HG03060 (cell line): ENCODE data around the gene FARS2.

Source experiments
- ATAC-seq: cut with Tn5 transposase; IDR thresholded peaks from one replicate; pipeline ENCODE4 v1.9.1; 2021; ENCODE audit warnings: low read depth, moderate number of reproducible peaks; ENCODE audit not compliant: unreplicated experiment

The FARS2 gene

DNA sequence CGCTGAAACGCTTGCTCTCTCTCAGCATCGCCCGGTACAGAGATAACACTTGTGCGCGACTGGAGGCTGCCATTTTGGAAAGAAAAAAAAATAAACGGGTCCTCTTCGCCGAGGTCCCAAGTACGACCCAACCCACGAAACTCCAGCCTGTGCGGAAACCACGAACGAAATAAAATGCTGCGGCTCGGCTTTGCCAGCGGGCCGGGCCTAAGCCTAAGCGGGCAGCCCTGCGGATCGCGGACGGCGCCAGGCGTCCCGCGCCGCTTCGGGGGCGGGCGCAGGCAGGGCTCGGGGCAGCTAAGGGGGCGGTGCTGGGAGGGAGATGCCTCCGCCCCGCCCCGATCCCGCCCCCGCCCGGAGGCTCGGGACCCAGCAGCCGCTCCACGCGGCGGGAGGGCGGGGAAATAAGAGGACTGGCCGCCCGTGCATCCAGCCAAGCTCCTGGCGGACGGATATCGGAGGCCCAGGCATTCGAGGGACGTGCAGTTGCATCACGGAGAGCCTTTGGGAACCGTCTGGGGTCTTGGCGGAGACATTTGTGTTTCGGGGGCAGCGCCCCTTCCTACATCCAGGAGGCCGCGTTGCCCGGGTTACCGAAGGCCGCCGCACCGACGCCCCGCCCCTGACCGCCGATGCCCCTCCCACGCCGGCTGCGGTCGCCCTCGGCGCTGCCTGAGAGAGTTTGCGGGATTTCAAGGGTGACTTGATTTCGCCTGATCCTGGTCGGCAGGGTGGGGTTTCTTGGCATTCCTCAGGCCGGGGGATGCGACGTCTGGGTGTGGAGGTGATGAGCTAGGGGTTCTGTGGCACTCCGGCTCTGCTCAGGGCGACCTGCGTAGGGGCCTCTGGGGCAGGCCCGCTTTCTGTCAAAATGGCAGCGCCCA is at the start of gene FARS2, which contains the start of gene LYRM4:
TSS of gene FARS2 (plus strand) at position 853 of the 884 bp plus-strand sequence.
TSS of gene LYRM4 (minus strand) at position 290 of the 884 bp plus-strand sequence. CDS start at position 73, 217 bp downstream.
- peak; percentile 41 for ATAC-seq

DNA sequence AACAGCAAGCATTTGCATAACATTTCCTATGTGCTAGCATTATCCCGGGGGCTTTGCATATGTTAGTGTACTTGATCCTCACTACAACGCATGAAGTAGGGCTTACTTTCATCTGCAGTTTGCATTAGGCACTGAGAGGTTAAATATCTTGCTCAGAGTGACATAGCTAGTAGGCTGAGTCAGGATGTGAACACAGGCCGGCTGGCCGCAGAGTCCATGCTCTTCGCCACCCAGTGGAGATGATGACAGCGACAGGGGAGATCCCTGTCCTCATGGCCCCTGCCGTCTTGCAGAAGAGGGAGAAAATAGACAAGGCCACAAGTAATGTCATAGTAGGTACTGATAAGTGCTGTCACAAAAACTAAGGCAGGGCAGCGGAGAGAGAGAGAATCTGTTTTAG is 47.5 kb upstream of the FARS2 start:
- ATAC-seq = no peak

DNA sequence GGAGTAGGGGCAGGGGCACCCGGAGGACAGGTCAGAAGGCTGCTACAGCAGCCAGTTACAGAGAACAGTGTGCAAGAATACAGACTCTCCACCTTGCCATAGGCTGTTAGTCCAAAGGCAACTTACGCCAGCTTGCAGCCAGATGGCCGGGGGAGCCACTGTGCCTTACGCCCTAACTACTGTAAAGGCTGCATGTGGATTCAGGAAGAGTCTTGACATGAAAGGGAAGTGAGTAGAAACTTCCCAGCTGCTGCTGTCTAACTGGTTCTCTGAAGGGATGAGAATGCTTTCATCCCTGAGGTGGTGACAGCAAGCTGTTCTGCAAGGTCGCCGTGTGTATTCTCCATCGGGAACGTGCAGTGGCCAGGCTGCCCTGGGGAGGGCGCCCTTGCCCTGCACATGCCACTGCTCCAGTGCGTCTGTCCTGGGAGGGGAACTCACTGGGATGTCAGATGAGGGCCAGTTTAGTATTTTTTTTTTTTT is 46.7 kb upstream of the FARS2 start:
- ATAC-seq = no peak

DNA sequence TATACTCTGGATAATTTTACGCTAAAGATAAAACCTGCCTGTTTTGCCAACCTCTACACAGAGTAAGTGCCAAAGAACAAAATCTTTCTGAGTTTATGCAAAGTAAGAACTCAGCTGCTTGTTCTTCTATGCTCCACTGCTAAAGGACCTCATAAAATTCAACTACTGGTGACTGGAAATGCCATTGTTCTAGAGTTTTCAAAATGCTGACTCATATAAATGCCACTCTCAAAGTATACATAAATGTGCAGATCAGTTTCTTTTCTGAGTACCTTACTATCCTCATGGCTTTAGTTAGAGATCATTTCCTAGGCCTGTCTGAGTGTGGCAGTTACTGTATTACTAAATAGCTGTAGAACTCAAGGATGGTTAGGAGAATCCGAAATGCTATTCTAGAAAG is 46.2 kb upstream of the FARS2 start:
- no peak for ATAC-seq

DNA sequence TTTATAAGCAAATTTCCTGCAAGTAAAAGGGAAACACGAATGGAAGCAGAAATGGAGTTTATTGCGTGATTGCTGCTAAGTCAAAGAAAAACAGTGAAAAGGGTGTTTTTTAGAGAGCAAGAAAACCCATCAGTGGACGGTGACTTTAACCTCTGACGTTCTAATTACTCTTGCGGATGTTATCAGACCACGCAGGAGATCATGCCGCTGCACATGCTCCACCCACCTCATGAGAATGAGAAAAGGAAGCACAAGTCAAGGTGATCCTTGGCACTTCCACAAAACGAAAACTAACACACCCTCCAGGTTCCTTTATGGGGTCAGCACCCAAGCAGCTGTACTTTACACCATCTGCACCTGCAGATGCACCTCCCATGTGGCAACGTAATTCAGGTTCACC is 45.5 kb upstream of the FARS2 start:
- no peak for ATAC-seq

DNA sequence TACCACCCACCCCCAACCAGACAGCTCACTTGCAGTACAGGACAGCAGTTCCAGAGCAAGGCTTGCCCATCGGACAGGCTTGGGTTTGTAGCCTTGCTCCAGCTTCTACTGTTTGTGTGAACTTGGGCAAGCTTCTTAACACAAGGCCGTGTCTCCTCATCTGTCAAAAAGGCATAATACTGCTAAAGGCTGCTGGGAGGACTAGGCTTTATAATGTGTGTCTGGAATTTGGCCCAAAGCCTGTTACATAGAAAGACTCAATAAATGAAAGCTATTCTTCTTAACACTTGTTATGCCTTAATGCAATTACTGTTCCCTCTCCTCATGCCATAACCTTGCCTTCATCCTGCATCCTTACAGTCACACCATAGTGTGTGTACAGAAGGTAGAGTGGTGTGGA is 44.0 kb upstream of the FARS2 start:
- no peak for ATAC-seq

DNA sequence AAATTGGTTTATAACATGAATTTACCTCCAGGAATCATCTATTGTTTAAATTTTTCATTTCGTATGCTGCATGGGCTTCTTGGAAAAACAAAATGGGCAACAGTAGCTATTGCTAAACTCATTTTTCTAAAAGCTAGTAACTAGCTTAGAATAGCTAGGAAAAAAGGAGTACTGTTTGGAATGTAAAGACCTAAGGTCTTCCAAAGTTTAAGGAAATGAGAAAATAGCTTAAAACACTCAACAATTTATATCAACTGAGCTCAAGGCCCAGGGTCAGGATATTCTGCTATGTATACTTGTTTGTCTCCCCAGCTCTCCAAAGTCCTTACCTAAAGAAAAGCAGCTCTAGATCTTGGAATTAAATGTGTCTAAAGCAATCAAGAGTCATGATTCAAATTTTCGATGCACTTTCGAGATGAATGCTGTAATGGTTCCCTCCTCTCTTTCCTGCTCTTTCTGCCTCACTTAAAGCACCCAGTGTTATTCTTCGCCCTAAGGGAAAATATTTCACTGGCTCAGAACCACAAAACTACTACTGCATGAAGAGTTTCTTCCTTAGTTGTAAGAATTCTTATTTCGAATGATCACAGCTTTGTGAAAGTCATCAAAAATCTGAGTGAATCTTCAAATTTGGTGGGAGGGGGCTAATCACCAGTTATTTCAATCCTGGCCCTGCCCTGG is 42.2 kb upstream of the FARS2 start:
- ATAC-seq = no peak

DNA sequence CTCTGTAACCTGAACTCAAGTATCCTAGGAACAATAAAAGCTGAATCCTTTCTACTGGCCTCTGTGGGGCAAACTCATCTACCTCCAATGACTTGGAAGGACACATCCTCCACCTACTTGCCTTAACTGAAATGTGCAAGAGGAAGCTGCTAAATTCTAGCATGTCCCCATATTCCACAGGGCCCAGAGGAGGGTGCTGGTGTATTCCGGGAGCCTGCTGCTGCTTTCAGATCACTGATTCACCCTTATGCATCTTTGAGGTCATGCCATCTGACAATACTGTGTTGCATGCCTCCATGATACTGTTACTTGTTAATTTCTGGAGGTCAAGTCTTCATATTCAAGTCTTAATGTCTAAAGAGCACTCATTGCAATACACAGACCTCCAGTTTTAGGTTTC is 40.9 kb upstream of the FARS2 start:
- ATAC-seq = no peak

DNA sequence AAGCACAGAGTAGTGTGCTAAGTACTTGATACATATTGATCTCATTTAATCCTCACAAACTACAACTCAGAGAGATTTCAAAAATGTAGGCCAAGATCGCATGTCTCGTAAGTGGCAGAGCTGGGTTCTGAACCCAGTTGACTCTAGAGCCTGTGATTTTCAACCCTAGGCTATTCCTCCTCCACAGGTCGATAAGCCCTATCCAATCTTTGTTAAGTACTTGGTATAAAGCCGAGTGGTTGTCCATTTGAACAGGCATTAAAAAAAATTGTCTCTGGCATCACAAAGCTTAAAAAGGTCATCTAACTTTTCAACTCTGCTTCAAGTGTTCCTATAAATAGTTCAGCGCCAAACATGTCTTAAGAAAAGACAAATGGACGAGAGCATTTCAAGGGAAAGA is 38.0 kb upstream of the FARS2 start:
- ATAC-seq = no peak

DNA sequence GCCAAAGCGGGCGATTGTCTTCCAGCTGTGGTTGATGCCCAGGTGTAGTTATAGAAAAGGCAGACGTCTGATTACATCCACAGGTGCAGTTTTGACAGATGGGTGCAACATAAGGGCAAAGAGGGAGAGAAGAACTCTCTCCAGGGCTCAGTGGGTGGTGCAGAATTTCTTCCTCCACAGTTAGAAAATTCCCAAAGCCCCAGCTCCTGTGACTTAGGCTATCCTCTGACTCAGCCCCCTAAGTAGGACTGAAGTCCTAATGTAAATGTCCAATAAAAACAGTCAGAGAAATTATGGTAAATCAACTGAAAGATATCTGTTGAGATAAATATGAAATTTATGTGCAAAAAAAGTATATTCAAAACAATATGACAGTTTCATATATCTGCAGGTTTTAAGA is 32.0 kb upstream of the FARS2 start:
- no peak for ATAC-seq

DNA sequence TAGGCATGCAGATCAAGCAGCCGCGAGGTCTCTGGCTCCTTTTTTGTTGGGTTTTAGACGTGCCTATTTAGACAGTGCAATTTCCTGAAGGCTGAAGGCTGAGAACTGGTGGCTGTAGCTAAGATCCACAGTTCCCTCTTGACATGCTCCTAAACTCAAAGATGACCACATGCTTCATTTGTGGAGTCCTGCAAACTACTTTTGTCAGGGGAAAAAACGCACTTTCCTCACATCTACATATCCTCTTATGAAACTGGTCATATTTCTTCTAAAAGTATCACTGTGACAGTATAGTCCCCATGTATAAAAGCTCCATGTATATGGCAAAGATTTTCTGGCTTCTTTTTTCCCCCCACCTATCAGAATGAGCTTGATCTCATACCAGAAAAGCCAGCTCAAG is 31.2 kb upstream of the FARS2 start:
- no peak for ATAC-seq

DNA sequence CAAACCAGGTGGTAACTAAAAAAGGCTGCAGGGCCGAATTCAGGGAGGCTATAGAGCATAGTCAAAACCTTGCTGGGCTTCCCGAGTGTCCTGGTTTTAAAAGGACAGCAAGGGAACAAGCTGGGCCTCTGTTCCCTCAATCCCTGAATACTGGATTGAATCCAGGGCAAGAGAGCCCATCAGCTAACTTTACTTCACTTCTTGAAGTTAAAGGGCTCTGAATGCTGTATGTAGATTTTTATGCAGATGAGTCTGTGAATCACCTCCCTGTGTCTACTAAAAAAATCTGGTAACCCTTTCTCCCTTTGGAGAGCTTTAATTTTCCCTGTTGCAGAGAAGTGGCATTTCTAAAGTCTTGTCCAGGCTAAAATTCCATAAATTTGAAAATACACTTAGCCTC is 30.0 kb upstream of the FARS2 start:
- no peak for ATAC-seq

DNA sequence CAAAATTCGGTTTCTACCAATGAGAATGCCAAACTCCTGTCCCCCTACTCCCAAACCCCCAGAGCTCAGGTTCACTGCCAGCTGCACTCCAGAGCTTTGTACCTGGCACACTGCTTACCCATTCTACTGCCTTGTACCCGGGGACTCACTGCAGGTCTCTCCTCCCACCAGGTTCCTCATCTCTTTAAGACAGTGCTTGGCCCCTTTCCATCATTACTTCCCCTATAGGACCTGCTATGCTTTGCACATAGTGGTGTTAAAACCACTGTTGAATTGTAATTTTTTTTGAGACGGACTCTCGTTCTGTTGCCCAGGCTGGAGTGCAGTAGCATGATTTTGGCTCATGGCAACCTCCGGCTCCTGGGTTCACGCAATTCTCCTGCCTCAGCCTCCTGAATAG is 26.4 kb upstream of the FARS2 start:
- no peak for ATAC-seq

DNA sequence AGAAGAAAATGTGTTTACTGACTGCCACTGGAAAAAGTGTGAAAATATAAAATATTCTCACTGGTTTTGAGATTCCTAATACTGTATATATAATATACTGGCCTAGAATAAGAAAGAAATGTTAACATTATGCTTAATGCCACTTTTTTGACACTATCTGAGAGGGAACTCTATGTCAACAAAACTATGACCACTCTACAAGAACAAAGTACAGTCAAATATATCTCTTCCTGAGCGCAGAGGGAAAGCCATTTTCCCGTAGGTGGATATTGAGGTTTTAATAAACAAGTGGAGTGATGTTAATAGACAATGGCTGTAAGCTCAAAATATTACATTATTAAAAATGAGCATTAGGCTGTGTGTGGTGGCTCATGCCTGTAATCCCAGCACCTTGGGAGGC is 25.5 kb upstream of the FARS2 start:
- no peak for ATAC-seq

DNA sequence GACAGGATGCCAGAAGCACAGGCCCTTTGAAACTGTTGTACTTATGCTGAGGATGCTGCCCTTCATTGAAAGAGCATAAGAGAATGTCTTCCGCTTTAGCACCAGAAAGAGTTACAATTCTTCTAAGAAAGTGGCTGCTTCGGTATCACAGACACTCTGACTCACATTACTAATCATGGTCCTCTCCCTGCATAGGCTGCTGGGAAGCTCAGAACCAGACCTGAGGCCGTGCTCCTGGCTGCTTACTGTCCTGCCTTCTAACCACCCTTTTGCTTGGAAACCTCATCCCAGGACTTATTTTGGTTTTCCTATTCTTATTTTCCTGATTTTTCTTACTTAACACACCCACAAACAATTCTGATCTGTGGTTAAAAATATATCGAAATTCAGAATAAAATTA is 23.5 kb upstream of the FARS2 start:
- no peak for ATAC-seq

DNA sequence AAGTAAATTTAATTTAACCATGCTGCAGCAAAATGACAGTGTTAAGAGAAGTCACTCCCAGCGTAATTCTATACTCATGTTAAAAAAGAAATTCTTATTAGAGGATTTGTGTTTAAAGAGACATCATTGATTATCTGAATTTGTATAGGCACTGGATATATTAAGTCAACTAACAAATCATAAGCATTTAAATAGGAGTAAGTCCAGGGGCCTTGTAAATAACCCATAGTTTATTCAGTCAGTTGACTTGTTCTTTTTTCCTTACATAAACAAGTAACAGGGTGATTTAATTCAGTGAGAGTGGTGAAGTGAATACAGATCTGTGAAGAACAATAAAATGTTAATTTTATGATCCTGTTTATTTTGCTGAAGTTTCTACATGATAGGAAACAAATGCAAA is 23.0 kb upstream of the FARS2 start:
- no peak for ATAC-seq

DNA sequence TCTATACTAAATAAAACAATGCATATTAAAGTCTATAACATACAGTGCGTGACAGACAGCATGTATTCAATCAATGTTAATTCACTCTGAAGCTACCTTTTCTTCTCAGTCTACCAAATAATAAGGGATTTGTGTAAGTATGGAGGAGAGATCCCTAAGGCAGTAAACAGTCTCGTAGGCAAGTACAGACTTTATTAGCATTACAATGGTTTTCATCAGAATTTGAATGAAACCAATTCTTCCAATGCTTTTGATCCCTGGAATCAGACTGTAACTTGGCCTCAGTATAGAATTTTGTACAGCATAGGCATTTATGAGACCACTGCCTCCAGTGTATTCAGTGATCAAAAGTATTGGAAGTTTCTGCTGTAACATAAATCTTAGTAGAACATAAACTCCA is 20.1 kb upstream of the FARS2 start:
- ATAC-seq = no peak

DNA sequence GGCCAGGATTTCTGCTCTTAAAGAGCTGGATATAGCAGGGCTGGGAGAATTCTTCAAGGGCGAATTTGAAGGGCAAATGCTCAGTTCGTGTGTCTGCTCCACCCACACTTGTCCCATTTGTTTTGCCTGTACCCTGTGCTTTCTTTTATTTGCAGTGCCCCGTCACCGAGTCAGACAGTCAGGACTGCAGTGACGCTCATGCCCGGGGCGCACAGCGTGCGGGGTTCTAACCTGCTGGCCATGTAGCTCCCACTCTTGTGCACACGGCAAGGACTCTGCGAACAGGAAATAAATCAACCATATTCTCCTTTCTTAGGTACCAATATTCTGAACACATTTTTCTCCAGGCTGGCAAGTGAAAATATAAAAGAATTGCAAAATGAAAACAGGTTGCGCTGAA is 18.2 kb upstream of the FARS2 start:
- ATAC-seq = no peak

DNA sequence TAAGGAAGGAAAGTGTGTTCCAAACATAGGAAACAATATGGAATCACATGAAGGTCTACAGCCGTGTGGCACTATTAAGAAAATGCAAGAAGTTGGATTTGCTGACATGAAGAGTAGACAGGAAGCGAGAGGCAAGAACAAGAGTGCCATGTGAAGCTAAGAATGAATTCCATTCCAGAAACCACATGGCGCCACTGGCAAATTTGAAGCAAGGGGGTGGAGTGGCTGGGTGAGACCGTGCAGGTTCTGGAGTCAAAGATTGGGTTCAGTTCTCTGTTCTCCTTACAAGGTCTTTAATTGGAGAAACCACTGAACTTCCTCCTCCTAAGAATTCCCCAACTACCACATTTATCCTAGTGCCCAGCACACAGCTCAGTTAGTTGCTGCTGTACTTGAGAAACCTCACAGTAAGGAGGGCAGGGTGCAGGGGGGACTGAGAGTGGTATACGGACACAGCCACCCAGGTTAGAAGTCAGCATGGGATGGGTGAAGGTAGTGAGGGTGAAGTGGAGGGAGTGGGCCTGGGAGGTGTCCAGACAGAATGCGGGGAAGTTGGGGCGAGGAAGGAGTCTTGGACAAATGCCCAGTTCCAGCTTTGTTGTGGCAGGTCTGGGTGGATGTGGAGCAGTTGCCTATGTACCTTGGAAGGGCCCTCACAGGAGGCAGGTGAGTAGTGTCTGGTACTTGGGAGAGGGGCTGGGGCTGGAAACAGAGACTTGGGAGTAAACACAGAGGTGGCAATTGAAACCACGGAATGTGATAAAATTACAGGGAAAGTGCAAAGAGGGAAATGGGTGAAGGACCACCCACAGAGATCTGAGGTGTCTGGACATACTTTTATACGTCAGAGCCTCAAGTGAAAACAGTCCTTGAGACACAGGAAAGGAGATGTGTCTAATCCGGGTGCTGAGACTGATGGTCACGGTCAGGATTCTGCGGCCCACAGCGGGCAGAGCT is 14.9 kb upstream of the FARS2 start:
- ATAC-seq = no peak

DNA sequence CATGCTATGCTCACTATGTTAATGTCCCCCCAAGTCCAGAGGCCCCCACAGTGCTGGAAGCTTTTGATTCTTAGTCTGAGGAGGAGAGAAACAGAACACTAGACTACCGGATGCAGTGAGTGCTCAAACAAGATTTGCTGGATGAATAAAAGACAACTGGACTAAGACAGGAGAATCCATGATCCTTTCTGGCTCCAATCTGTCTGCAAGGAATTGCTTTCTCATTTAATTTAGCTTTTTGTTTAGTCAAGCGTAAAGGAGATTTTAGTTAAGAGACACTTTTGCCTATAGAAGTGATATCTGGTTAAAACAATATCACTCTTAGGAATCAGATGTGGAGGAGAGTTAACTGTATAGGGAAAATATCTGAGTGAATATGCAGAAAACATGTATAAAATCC is 14.1 kb upstream of the FARS2 start:
- no peak for ATAC-seq
